ENCODE results near the gene DGCR8. TPM values are rescaled to one million over a fixed set of nuclear protein-coding genes. Genes with fewer than 3 reads are reported as not detected.

DGCR8 gene
- total RNA-seq, 1 experiment from 2014 or later, result 16.4 TPM

DNA sequence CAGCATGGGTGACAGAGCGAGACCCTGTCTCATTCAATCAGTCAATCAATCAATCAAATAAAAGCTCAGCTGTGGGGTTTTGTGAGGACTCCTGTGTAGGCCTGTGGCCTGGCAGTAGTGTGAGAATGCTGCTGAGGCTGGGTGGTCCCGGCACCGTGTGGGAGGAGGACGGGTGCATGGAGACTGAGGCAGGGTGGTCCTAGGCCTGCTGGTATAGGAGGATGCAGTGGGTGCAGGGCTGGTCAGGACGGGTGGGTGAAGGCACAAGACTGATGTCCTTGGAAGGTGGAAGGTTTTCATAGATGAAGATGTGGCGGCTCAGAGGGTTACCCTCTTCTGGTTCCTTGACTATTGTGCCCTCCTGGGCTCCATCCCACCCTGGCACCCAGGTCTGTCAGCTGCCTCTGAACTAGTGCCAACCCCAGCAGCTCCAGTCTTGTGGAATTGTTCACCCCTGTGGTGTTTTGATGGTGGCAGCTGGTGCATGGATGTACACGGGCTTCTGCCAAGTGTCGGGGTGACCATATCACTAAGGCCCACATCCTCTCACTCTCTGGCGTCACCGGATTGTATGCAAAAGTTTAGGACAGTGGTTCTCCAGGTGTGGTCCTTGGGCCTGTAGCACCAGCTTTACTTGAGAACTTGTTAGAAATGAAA, 35.4 kb upstream of the DGCR8 start:
- H3K79me2 ChIP-seq (ENCODE audit: low read length), result peaks cover 34% of the 10 kb centered on the region
- H3K27me3 ChIP-seq (ENCODE audit: low read length), result no peaks in the 10 kb centered on the region
- no peak for DNase-seq
- H2AFZ ChIP-seq (ENCODE audit: low read length), result no peak overlapping the region
- peaks cover 45% of the 10 kb centered on the region for H3K36me3 ChIP-seq (ENCODE audit: insufficient read depth, low read length)
- no peak overlapping the region for H3K9ac ChIP-seq (ENCODE audit: low read length)
- H4K20me1 ChIP-seq (ENCODE audit: insufficient read depth, low read depth, low read length), result no peaks in the 10 kb centered on the region
- H3K27ac ChIP-seq (ENCODE audit: low read length), result no peak overlapping the region
- 0 out of 2 replicates have a peak, but pooled peaks cover 4% of the 10 kb centered on the region for H3K4me1 ChIP-seq (ENCODE audit: low read length)
- H3K4me2 ChIP-seq (ENCODE audit: low read depth, low read length, poor library complexity, severe bottlenecking), result no peak overlapping the region
- no peaks in the 10 kb centered on the region for H3K9me3 ChIP-seq (ENCODE audit: low read length)
- H3K9me2 ChIP-seq (replicated peaks; ENCODE audit: insufficient read depth, low read length), result no peaks in the 10 kb centered on the region
- no peak overlapping the region for H3K4me3 ChIP-seq (ENCODE audit: low read length)

DNA sequence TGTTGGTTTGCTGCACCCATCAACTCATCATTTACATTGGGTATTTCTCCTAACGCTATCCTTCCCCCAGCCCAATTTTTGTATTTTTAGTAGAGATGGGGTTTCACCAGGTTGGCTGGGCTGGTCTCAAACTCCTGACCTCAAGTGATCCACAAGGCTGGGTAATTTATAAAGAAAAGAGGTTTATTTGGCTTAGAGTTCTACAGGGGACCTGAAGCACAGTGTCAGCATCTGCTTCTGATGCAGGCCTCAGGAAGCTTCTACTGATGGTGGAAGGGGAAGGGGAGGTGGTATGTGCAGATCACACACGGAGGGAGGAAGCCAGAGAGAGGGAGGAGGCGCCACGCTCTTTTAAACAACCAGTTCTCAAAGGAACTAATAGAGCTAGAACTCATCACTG, 33.3 kb upstream of the DGCR8 start:
- DNase-seq, result no peak
- H3K4me2 ChIP-seq (ENCODE audit: low read depth, low read length, poor library complexity, severe bottlenecking), result no peak overlapping the region
- H2AFZ ChIP-seq (ENCODE audit: low read length), result no peak overlapping the region
- no peak overlapping the region for H3K9ac ChIP-seq (ENCODE audit: low read length)
- peaks cover 40% of the 10 kb centered on the region for H3K36me3 ChIP-seq (ENCODE audit: insufficient read depth, low read length)
- H3K79me2 ChIP-seq (ENCODE audit: low read length), result peaks cover 35% of the 10 kb centered on the region
- H3K9me3 ChIP-seq (ENCODE audit: low read length), result no peaks in the 10 kb centered on the region
- H4K20me1 ChIP-seq (ENCODE audit: insufficient read depth, low read depth, low read length), result no peaks in the 10 kb centered on the region
- H3K27ac ChIP-seq (ENCODE audit: low read length), result no peak overlapping the region
- no peak overlapping the region for H3K4me3 ChIP-seq (ENCODE audit: low read length)
- H3K9me2 ChIP-seq (replicated peaks; ENCODE audit: insufficient read depth, low read length), result no peaks in the 10 kb centered on the region
- H3K4me1 ChIP-seq (ENCODE audit: low read length), result 0 out of 2 replicates have a peak, but pooled peaks cover 4% of the 10 kb centered on the region
- no peaks in the 10 kb centered on the region for H3K27me3 ChIP-seq (ENCODE audit: low read length)

DNA sequence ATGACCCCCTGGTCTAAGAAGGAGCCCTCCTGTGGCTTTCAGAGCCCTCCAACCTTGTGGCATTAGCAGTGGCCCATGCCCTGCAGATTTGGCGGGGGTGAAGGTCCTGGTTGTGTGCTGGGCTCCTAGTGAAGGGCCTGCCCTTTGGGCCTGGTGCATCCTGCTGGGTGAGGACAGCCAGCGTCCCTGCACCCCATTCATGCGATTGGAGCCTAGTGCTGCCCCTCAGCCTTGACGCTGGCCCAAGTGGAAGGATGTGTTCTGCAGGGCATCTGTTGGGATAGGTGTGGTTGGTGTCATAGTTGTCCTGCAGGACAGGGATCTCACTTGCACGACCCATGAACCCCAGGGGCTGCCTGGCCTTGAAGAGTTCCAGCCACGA, 28.1 kb upstream of the DGCR8 start:
- Histone ChIP-seq H3K4me1 (ENCODE audit: low read length) (no peaks in the 10 kb centered on the region), H3K9me3 (ENCODE audit: low read length) (no peaks in the 10 kb centered on the region), H3K9me2 (replicated peaks; ENCODE audit: insufficient read depth, low read length) (no peaks in the 10 kb centered on the region), H3K27me3 (ENCODE audit: low read length) (no peaks in the 10 kb centered on the region), H3K9ac (ENCODE audit: low read length) (no peak overlapping the region), H2AFZ (ENCODE audit: low read length) (no peak overlapping the region), H3K4me2 (ENCODE audit: low read depth, low read length, poor library complexity, severe bottlenecking) (no peak overlapping the region), H4K20me1 (ENCODE audit: insufficient read depth, low read depth, low read length) (no peaks in the 10 kb centered on the region), H3K36me3 (ENCODE audit: insufficient read depth, low read length) (peaks cover 16% of the 10 kb centered on the region), H3K27ac (ENCODE audit: low read length) (no peak overlapping the region), H3K4me3 (ENCODE audit: low read length) (no peak overlapping the region), H3K79me2 (ENCODE audit: low read length) (peaks cover 13% of the 10 kb centered on the region)
- no peak for DNase-seq

DNA sequence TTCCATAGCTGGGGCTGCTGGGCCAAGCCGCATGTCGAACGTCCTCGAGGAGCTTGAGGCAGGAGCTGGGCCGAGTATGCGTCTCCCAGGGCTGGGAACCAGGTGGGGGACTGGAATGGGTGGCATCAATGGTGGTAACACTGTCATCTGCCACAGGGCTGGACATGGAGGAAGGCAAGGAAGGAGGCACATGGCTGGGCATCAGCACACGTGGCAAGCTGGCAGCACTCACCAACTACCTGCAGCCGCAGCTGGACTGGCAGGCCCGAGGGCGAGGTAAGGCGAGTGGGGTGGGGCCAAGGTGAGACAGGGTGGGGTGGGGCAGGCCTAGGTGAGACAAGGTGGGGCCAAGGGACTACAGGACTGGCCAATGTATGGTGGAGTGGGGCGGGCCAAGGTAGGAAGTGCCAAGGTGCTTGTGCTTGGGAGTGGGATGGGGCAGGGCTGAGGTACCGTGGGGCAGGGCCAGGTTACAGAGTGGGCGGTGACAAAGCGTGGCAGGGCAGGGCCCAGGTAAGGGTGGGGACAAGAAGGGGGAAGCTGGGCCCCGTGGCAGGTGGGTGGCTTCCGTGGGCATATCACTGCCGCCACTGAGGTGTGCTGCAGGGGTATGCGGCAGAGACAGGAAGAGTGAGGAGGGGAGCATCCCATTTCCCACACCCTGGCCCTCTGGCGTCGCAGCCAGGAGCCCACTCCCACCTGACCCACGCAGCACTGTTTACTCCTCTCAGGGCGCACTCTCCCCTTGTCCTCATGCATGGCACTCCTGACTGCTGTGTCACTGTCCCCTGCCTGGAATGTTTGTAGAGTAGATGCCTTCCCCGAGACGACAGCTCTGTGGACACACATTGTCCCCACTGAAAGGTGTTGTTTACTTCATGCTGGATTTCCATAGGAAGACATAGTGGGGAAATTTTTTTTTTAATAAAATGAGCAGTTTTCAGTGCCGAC, 27.5 kb upstream of the DGCR8 start:
- Histone ChIP-seq H3K9me3 (ENCODE audit: low read length) (no peaks in the 10 kb centered on the region), H3K9ac (ENCODE audit: low read length) (no peak overlapping the region), H3K4me1 (ENCODE audit: low read length) (no peaks in the 10 kb centered on the region), H3K4me2 (ENCODE audit: low read depth, low read length, poor library complexity, severe bottlenecking) (no peak overlapping the region), H3K9me2 (replicated peaks; ENCODE audit: insufficient read depth, low read length) (no peaks in the 10 kb centered on the region), H4K20me1 (ENCODE audit: insufficient read depth, low read depth, low read length) (no peaks in the 10 kb centered on the region), H3K79me2 (ENCODE audit: low read length) (peaks cover 9% of the 10 kb centered on the region; the same call in 1 of the 2 replicates), H3K36me3 (ENCODE audit: insufficient read depth, low read length) (peaks cover 13% of the 10 kb centered on the region), H3K27me3 (ENCODE audit: low read length) (no peaks in the 10 kb centered on the region), H3K4me3 (ENCODE audit: low read length) (no peak overlapping the region), H2AFZ (ENCODE audit: low read length) (no peak overlapping the region), H3K27ac (ENCODE audit: low read length) (no peak overlapping the region)
- no peak for DNase-seq

DNA sequence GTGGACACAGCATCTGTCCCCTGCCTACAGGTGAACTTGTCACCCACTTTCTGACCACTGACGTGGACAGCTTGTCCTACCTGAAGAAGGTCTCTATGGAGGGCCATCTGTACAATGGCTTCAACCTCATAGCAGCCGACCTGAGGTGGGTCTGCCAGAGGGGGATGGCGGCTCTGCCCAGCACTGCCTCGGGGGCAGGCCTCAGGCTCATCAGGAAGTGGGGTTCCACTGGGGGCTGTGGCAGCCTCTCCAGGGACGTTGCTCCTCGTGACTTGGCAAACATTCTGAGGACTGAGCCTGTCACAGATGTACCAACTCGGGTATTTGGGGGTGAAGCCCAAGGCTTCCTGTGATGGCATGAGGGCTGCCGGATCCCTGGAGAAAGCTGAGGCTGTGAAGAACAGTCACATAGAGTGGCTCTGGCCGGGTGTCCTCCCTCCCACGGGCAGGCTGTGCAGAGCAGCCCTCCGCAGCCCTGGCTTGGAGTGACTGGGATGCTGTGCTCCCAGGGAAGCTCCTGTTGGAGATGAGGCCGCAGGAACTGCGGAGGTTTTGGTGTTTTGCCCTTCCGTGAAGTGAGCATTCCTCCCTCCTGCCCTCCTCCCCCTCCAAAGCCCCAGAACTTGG, 26.5 kb upstream of the DGCR8 start:
- Histone ChIP-seq H3K4me1 (ENCODE audit: low read length) (no peaks in the 10 kb centered on the region), H2AFZ (ENCODE audit: low read length) (no peak overlapping the region), H3K4me3 (ENCODE audit: low read length) (no peak overlapping the region), H3K27ac (ENCODE audit: low read length) (no peak overlapping the region), H3K9me3 (ENCODE audit: low read length) (no peaks in the 10 kb centered on the region), H3K79me2 (ENCODE audit: low read length) (peaks cover 8% of the 10 kb centered on the region; the same call in 1 of the 2 replicates), H3K36me3 (ENCODE audit: insufficient read depth, low read length) (peaks cover 8% of the 10 kb centered on the region), H3K9me2 (replicated peaks; ENCODE audit: insufficient read depth, low read length) (no peaks in the 10 kb centered on the region), H3K4me2 (ENCODE audit: low read depth, low read length, poor library complexity, severe bottlenecking) (no peak overlapping the region), H3K27me3 (ENCODE audit: low read length) (no peaks in the 10 kb centered on the region), H4K20me1 (ENCODE audit: insufficient read depth, low read depth, low read length) (no peaks in the 10 kb centered on the region), H3K9ac (ENCODE audit: low read length) (no peak overlapping the region)
- no peak for DNase-seq

DNA sequence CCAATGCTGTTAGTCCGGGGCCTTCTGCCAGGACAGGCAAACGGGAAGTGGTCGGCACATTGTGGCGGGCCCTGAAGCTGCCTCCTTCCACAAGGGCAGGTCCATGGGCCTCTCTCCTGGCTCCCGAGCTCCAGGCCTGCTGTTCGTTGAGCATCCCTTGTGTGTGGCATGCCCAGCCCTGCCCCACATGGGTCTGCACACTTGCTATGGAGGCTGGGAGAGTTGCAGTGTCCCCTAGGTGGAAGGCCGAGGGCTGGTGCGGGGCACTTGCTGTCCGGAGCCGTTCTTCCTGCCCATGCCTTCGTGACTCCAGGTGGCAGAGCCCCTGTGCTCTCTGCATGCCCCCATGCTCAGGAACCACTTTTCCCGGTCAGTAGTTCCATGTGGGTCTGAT, 26.0 kb upstream of the DGCR8 start:
- H3K9me3 ChIP-seq (ENCODE audit: low read length), result no peaks in the 10 kb centered on the region
- DNase-seq, result no peak

DNA sequence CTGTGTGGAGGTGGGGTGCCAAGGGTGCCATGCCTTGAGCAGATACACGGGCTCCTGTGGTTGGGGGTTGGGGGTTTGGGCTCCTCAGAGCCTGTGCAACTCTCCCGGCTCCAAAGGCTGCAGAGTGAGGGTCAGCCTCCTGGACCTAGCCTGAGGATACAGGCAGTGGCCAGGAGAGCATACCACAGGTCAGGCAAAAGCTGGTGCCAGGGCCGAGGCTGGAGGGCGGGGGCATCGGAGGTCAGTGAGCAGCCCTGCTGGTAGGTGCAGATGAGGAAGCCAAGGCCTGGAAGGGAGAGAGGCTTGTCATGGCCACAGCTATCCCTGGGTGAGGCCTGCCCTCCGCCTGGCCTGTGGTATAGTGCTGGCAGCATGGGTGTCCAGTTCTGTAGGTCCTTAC, 25.6 kb upstream of the DGCR8 start:
- H3K4me3 ChIP-seq (ENCODE audit: low read length), result no peak overlapping the region
- no peaks in the 10 kb centered on the region for H3K27me3 ChIP-seq (ENCODE audit: low read length)
- H3K9ac ChIP-seq (ENCODE audit: low read length), result no peak overlapping the region
- H3K4me1 ChIP-seq (ENCODE audit: low read length), result no peaks in the 10 kb centered on the region
- no peak for DNase-seq
- H3K9me3 ChIP-seq (ENCODE audit: low read length), result no peaks in the 10 kb centered on the region
- peaks cover 3% of the 10 kb centered on the region; the same call in 1 of the 2 replicates for H3K36me3 ChIP-seq (ENCODE audit: insufficient read depth, low read length)
- H4K20me1 ChIP-seq (ENCODE audit: insufficient read depth, low read depth, low read length), result no peaks in the 10 kb centered on the region
- H3K27ac ChIP-seq (ENCODE audit: low read length), result no peak overlapping the region
- H3K79me2 ChIP-seq (ENCODE audit: low read length), result peaks cover 3% of the 10 kb centered on the region; the same call in 1 of the 2 replicates
- no peak overlapping the region for H2AFZ ChIP-seq (ENCODE audit: low read length)
- no peak overlapping the region for H3K4me2 ChIP-seq (ENCODE audit: low read depth, low read length, poor library complexity, severe bottlenecking)
- no peaks in the 10 kb centered on the region for H3K9me2 ChIP-seq (replicated peaks; ENCODE audit: insufficient read depth, low read length)

More for the DNA sequence above, 26.0 kb upstream of the DGCR8 start:
- H3K27me3 ChIP-seq (ENCODE audit: low read length), result no peaks in the 10 kb centered on the region
- H3K36me3 ChIP-seq (ENCODE audit: insufficient read depth, low read length), result peaks cover 5% of the 10 kb centered on the region
- H3K4me3 ChIP-seq (ENCODE audit: low read length), result no peak overlapping the region
- no peak overlapping the region for H3K4me2 ChIP-seq (ENCODE audit: low read depth, low read length, poor library complexity, severe bottlenecking)
- H3K79me2 ChIP-seq (ENCODE audit: low read length), result peaks cover 5% of the 10 kb centered on the region; the same call in 1 of the 2 replicates
- no peak overlapping the region for H3K9ac ChIP-seq (ENCODE audit: low read length)
- no peak overlapping the region for H3K27ac ChIP-seq (ENCODE audit: low read length)
- H3K9me2 ChIP-seq (replicated peaks; ENCODE audit: insufficient read depth, low read length), result no peaks in the 10 kb centered on the region
- H3K4me1 ChIP-seq (ENCODE audit: low read length), result no peaks in the 10 kb centered on the region
- H2AFZ ChIP-seq (ENCODE audit: low read length), result no peak overlapping the region
- H4K20me1 ChIP-seq (ENCODE audit: insufficient read depth, low read depth, low read length), result no peaks in the 10 kb centered on the region

DNA sequence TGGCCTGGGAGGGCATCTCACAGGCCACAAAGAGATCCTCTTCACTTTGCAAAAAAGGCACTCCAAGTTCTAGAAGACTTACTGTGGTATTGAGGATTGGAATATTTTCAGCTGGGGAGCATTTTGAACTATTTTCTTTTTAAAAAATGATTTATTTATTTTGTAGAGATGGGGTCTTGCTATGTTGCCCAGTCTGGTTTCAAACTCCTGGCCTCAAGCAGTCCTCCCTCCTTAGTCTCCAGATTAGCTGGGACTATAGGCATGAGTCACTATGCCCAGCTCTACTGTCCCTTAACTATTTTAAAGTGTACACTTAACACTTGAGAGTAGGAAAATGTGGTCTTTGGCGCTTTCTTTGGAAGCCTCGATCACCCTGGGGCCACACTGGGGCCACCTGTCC, 24.9 kb upstream of the DGCR8 start:
- DNase-seq, result no peak
- H3K27ac ChIP-seq (ENCODE audit: low read length), result no peak overlapping the region
- no peak overlapping the region for H3K4me3 ChIP-seq (ENCODE audit: low read length)
- H4K20me1 ChIP-seq (ENCODE audit: insufficient read depth, low read depth, low read length), result no peaks in the 10 kb centered on the region
- H3K27me3 ChIP-seq (ENCODE audit: low read length), result no peaks in the 10 kb centered on the region
- H3K9ac ChIP-seq (ENCODE audit: low read length), result no peak overlapping the region
- no peaks in the 10 kb centered on the region for H3K79me2 ChIP-seq (ENCODE audit: low read length)
- no peak overlapping the region for H3K4me2 ChIP-seq (ENCODE audit: low read depth, low read length, poor library complexity, severe bottlenecking)
- no peak overlapping the region for H2AFZ ChIP-seq (ENCODE audit: low read length)
- no peaks in the 10 kb centered on the region for H3K9me3 ChIP-seq (ENCODE audit: low read length)
- no peaks in the 10 kb centered on the region for H3K9me2 ChIP-seq (replicated peaks; ENCODE audit: insufficient read depth, low read length)
- H3K4me1 ChIP-seq (ENCODE audit: low read length), result no peaks in the 10 kb centered on the region
- peaks cover 3% of the 10 kb centered on the region; the same call in 1 of the 2 replicates for H3K36me3 ChIP-seq (ENCODE audit: insufficient read depth, low read length)
